ENCODE results near the gene GTF2E1. TPM values are rescaled to one million over a fixed set of nuclear protein-coding genes. Genes with fewer than 3 reads are reported as not detected.

GTF2E1 gene
- total RNA-seq, 2 experiments from 2014 or later = 14.8 to 40.8 TPM

DNA sequence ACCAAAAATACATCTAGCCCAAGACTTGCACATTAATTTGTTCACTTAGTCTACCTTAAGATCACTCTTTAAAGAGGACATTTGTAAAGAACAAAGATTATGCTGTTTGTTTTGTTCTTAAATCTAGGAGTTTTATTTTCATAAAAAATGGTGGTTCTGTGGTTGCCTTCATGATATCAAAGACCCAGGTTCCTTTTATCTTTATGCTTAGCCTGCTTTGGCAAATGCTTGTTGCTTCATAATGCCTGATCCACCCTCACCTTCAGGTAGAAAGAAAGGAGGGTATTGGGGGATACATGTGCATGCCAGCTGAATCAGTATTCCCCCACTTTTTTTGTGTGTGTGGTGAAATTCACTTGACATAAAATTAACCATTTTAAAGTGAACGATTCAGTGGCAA lies 48.5 kb downstream of the GTF2E1 start:
- Histone ChIP-seq H2AFZ (ENCODE audit: low read length) (no peak overlapping the region), H3K36me3 (ENCODE audit: insufficient read depth, low read length) (no peaks in the 10 kb centered on the region), H3K79me2 (ENCODE audit: insufficient read depth, low read depth, low read length) (no peaks in the 10 kb centered on the region), H3K4me1 (ENCODE audit: insufficient read depth, low read length, poor library complexity, severe bottlenecking) (peaks cover 16% of the 10 kb centered on the region), H3K4me3 (ENCODE audit: low read depth, low read length, poor library complexity, severe bottlenecking) (no peak overlapping the region), H3K9me2 (ENCODE audit: insufficient read depth, low read length) (no peaks in the 10 kb centered on the region), H4K20me1 (ENCODE audit: insufficient read depth, low read length) (no peaks in the 10 kb centered on the region), H3K4me2 (ENCODE audit: low read length) (no peak overlapping the region), H3K27ac (ENCODE audit: low read depth, low read length, poor library complexity, severe bottlenecking) (no peak overlapping the region), H3K9me3 (ENCODE audit: low read length) (no peaks in the 10 kb centered on the region)
- DNase-seq (ENCODE audit: low spot score) = no peak
- no peak for TF ChIP-seq EZH2phosphoT487 (IDR thresholded peaks at IDR 0.05; ENCODE audit: borderline replicate concordance, low read depth, low read length)
- TF ChIP-seq, protein P1, sequence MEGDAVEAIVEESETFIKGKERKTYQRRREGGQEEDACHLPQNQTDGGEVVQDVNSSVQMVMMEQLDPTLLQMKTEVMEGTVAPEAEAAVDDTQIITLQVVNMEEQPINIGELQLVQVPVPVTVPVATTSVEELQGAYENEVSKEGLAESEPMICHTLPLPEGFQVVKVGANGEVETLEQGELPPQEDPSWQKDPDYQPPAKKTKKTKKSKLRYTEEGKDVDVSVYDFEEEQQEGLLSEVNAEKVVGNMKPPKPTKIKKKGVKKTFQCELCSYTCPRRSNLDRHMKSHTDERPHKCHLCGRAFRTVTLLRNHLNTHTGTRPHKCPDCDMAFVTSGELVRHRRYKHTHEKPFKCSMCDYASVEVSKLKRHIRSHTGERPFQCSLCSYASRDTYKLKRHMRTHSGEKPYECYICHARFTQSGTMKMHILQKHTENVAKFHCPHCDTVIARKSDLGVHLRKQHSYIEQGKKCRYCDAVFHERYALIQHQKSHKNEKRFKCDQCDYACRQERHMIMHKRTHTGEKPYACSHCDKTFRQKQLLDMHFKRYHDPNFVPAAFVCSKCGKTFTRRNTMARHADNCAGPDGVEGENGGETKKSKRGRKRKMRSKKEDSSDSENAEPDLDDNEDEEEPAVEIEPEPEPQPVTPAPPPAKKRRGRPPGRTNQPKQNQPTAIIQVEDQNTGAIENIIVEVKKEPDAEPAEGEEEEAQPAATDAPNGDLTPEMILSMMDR (conservative IDR thresholded peaks at IDR 0.05; ENCODE audit: low read length) = no peak
- BruUV-seq (replicated peaks) = no TSS peak
- intact Hi-C loops (cut with micrococcal nuclease; ENCODE audit: unreplicated experiment) = loop anchor here (10.0 kb wide), 1 partner anchor 196 kb away; the partner anchor contains the start of gene NDUFB4
- ChIA-PET CTCF (ENCODE audit: unreplicated experiment) (no interaction called here), POLR2A (interaction anchor here (1.7 kb wide), 1 partner anchor 11 kb away, joined by 6 read pairs; no protein-coding TSS in a partner anchor)

DNA sequence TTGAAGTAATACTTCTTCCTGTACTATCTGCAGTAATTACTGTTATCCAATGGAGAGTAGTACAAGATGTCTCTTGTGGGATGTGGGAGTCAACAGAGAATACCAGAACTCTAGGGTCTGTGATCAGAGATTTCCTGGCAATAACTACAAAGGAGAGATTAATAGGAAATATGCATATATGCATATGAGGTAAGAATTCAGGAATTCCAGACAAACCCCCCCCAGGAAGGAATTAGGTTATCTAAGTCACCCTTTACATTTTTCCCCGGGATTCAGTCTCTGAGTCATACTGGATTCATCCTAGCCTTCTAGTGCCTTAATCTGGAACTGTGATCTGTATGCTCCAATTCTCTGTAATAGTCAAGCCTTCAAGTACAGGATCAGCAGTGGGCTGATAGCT lies 49.4 kb downstream of the GTF2E1 start:
- H2AFZ ChIP-seq (ENCODE audit: low read length) = no peak overlapping the region
- no peaks in the 10 kb centered on the region for H3K36me3 ChIP-seq (ENCODE audit: insufficient read depth, low read length)
- no peaks in the 10 kb centered on the region for H3K9me2 ChIP-seq (ENCODE audit: insufficient read depth, low read length)
- BruUV-seq (replicated peaks) = no TSS peak
- no peaks in the 10 kb centered on the region for H3K9me3 ChIP-seq (ENCODE audit: low read length)
- ChIA-PET POLR2A (interaction anchor here (1.7 kb wide), 1 partner anchor 11 kb away, joined by 6 read pairs; no protein-coding TSS in a partner anchor), CTCF (ENCODE audit: unreplicated experiment) (no interaction called here)
- H3K4me2 ChIP-seq (ENCODE audit: low read length) = no peak overlapping the region
- TF ChIP-seq, protein P1 (conservative IDR thresholded peaks at IDR 0.05; ENCODE audit: low read length) = no peak
- no peak for TF ChIP-seq EZH2phosphoT487 (IDR thresholded peaks at IDR 0.05; ENCODE audit: borderline replicate concordance, low read depth, low read length)
- no peaks in the 10 kb centered on the region for H3K79me2 ChIP-seq (ENCODE audit: insufficient read depth, low read depth, low read length)
- intact Hi-C loops (cut with micrococcal nuclease; ENCODE audit: unreplicated experiment) = loop anchor here (10.0 kb wide), 1 partner anchor 197 kb away; the partner anchor contains the start of gene NDUFB4
- H4K20me1 ChIP-seq (ENCODE audit: insufficient read depth, low read length) = no peaks in the 10 kb centered on the region
- H3K4me3 ChIP-seq (ENCODE audit: low read depth, low read length, poor library complexity, severe bottlenecking) = no peak overlapping the region
- no peak overlapping the region for H3K27ac ChIP-seq (ENCODE audit: low read depth, low read length, poor library complexity, severe bottlenecking)
- peaks cover 21% of the 10 kb centered on the region for H3K4me1 ChIP-seq (ENCODE audit: insufficient read depth, low read length, poor library complexity, severe bottlenecking)
- DNase-seq (ENCODE audit: low spot score) = no peak

DNA sequence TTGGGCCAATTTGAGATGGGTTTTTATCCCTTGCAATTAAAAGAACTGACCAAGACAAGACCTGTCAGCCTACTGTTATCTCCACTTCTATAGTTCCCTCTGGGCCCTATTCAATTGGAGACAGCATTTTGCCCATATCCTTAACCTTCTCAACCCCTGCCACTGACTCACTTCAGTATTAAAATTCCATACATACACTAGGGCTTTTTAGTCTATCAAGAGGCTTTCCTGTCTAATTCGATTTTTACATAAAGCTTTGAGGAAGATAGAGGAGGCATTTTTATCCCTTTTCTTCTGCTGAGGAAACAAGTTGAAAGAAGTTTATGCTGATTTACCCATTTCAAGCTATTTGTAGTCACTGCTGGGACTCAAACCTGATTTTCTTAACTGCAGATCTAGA lies 51.1 kb downstream of the GTF2E1 start:
- no peaks in the 10 kb centered on the region for H3K9me3 ChIP-seq (ENCODE audit: low read length)
- no peak for DNase-seq (ENCODE audit: low spot score)
- TF ChIP-seq, protein P1 (conservative IDR thresholded peaks at IDR 0.05; ENCODE audit: low read length) = no peak
- TF ChIP-seq EZH2phosphoT487 (IDR thresholded peaks at IDR 0.05; ENCODE audit: borderline replicate concordance, low read depth, low read length) = no peak
- H4K20me1 ChIP-seq (ENCODE audit: insufficient read depth, low read length) = no peaks in the 10 kb centered on the region
- H3K4me2 ChIP-seq (ENCODE audit: low read length) = no peak overlapping the region
- H3K36me3 ChIP-seq (ENCODE audit: insufficient read depth, low read length) = no peaks in the 10 kb centered on the region
- intact Hi-C loops (cut with micrococcal nuclease; ENCODE audit: unreplicated experiment) = loop anchor here (10.0 kb wide), 1 partner anchor 199 kb away; the partner anchor contains the start of gene NDUFB4
- no peaks in the 10 kb centered on the region for H3K9me2 ChIP-seq (ENCODE audit: insufficient read depth, low read length)
- H3K79me2 ChIP-seq (ENCODE audit: insufficient read depth, low read depth, low read length) = no peaks in the 10 kb centered on the region
- no TSS peak for BruUV-seq (replicated peaks)
- no peak overlapping the region for H3K27ac ChIP-seq (ENCODE audit: low read depth, low read length, poor library complexity, severe bottlenecking)
- H3K4me3 ChIP-seq (ENCODE audit: low read depth, low read length, poor library complexity, severe bottlenecking) = no peak overlapping the region
- ChIA-PET POLR2A (interaction anchor here (0.6 to 1.2 kb wide), 4 partner anchors 8 to 1209 kb away, joined by 3 to 7 read pairs (median 4); partner anchors contain the start of gene NDUFB4), CTCF (ENCODE audit: unreplicated experiment) (no interaction called here)
- peaks cover 34% of the 10 kb centered on the region for H3K4me1 ChIP-seq (ENCODE audit: insufficient read depth, low read length, poor library complexity, severe bottlenecking)
- H2AFZ ChIP-seq (ENCODE audit: low read length) = no peak overlapping the region

Measured in OCI-LY7 (cell line).